ENCODE results near the gene MRPS11.

DNA sequence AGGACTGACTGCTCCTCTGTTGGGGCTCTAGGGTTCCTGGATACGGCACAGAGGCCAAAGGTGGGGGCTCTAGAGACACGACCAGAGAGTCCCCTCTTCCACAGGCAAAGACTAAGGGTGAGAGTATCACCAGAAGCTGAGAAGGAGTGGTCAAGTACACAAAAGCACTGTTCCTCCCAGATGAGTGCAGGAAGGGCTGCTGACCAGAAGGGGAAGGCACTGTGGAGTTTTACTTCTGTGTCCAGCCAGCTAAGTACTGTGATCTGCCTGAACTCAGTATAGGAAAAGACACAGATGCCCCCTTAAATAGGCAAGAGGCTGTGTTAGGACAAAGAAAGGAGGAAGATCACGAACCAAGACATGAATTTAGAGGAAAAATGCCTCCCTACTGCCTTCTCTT, 11.7 kb downstream of the MRPS11 start:
- TF ChIP-seq POLR2AphosphoS5 (IDR thresholded peaks at IDR 0.05) (no peak), CTCF (IDR thresholded peaks at IDR 0.05) (no peak)

Measured in upper lobe of left lung (tissue), 4 donors.